ENCODE measurements around the gene FAM107B. TPM values are rescaled to one million over a fixed set of nuclear protein-coding genes. Genes with fewer than 3 reads are reported as not detected.

FAM107B gene
- total and polyA plus RNA-seq, 2 of the 8 experiments (the other 6 are each of a cell fraction or from before 2014, with no cell fraction given) = 7.5 to 28.1 TPM

DNA sequence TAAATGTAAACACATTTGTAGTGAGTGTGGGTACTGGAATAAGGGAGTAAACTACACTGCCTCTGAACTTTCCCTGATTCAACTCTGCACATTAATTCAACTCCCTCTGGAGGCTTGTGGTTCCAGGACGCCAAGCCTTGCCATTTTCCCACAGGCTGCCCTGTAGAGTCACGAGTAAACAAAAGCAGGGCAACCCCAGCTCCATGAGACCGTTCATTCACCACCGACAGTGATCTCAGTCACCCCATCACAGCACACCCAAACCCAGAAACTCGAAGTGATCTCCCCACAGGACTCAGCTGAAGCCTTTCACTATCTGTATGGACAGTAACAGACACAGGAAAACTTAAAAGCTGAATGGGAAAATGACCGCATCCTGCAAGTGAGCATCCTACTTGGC lies 225.2 kb downstream of the FAM107B start:
- peaks cover 3 to 10% (median 8%) of the 10 kb centered on the region in 4 experiments; a peak in 5 of 7 replicates for H3K4me1 ChIP-seq (replicated peaks in 1 of 4; ENCODE audit: control insufficient read depth in 3 of 4, insufficient read depth in 4 of 4, low read length in 3 of 4)
- no peak overlapping the region for H3K4ac ChIP-seq (replicated peaks; ENCODE audit: insufficient read length, low read depth, low read length)
- no peak overlapping the region for H3K23ac ChIP-seq (ENCODE audit: insufficient read length)
- no peak overlapping the region for H4K5ac ChIP-seq (ENCODE audit: insufficient read length, low read depth, low read length)
- H4K8ac ChIP-seq (ENCODE audit: extremely low read depth, insufficient read depth, low read length) = no peak overlapping the region
- no peaks in the 10 kb centered on the region for H3K36me3 ChIP-seq (ENCODE audit: control insufficient read depth in 2 of 4, insufficient read depth in 4 of 4, low read length in 3 of 4)
- no peak overlapping the region for H3K4me3 ChIP-seq (ENCODE audit: extremely low read depth in 1 of 4, insufficient read depth in 2 of 4, low read depth in 3 of 4, low read length in 4 of 4)
- H3K56ac ChIP-seq (replicated peaks; ENCODE audit: insufficient read length, low read depth, low read length) = no peak overlapping the region
- no peak overlapping the region for H2BK15ac ChIP-seq (ENCODE audit: low read length)
- H3K4me2 ChIP-seq (ENCODE audit: insufficient read depth in 1 of 2, low read depth in 2 of 2, low read length in 2 of 2) = no peak overlapping the region
- no peak overlapping the region for H3K27ac ChIP-seq (ENCODE audit: low read depth, low read length)
- H3K79me2 ChIP-seq (ENCODE audit: control insufficient read depth in 1 of 2, insufficient read depth in 2 of 2, low read length in 2 of 2) = peaks cover 0 to 4% of the 10 kb centered on the region in 2 experiments; a peak in 2 of 4 replicates
- H2BK20ac ChIP-seq (ENCODE audit: low read length) = no peak overlapping the region
- no peak overlapping the region for H2BK5ac ChIP-seq (ENCODE audit: low read depth, low read length)
- peaks cover 3% of the 10 kb centered on the region; the same call in 1 of the 2 replicates for H3K79me1 ChIP-seq (ENCODE audit: low read depth, low read length)
- WGBS, 2 experiments (ENCODE audit: extremely low coverage in 1 of 2, insufficient coverage in 1 of 2, insufficient read length in 1 of 2, insufficient replicate concordance in 2 of 2, low coverage in 1 of 2, low lambda C conversion rate in 2 of 2, missing lambda C conversion rate in 1 of 2) = 90% methylated on average over 6 of the region's 6 CpGs; no CpG with 5 or more reads in 1 of the 2 experiments
- no peak overlapping the region for H2BK12ac ChIP-seq (ENCODE audit: low read depth, low read length)
- H3K14ac ChIP-seq (ENCODE audit: insufficient read length) = no peak overlapping the region
- H3K23me2 ChIP-seq (ENCODE audit: low read depth, low read length) = no peaks in the 10 kb centered on the region
- DNase-seq (ENCODE audit: low read depth in 1 of 2, low spot score in 2 of 2) (no peak), FAIRE-seq (no peak)
- no peak overlapping the region for H2AK5ac ChIP-seq (ENCODE audit: low read depth, low read length)
- ChIA-PET CTCF (ENCODE audit: partially characterized antibody) (interaction anchor here (0.6 to 15.8 kb wide), 8 partner anchors 11 to 288 kb away, joined by 3 to 156 read pairs (median 6); partner anchors contain the start of genes CDNF, HSPA14 and MSANTD7), POLR2A (ENCODE audit: partially characterized antibody) (no interaction called here)
- H2AFZ ChIP-seq (ENCODE audit: low read length) = no peak overlapping the region
- H3K9ac ChIP-seq (replicated peaks in 1 of 4; ENCODE audit: extremely low read depth in 1 of 4, low read depth in 3 of 4, low read length in 3 of 4) = no peak overlapping the region
- no peak overlapping the region for H2BK120ac ChIP-seq (replicated peaks; ENCODE audit: low read depth, low read length)
- no peak overlapping the region for H4K91ac ChIP-seq (replicated peaks; ENCODE audit: insufficient read length, low read length)
- TF ChIP-seq TAF1 (IDR thresholded peaks at IDR 0.05; ENCODE audit: low read depth, low read length) = no peak
- TF ChIP-seq EP300 (IDR thresholded peaks at IDR 0.05; ENCODE audit: borderline replicate concordance in 1 of 2, low read depth in 2 of 2, low read length in 2 of 2) = no peak
- no peak for TF ChIP-seq BACH1 (IDR thresholded peaks at IDR 0.05; ENCODE audit: low read length)
- TF ChIP-seq RAD21 (IDR thresholded peaks at IDR 0.05 in 1 of 2, conservative IDR thresholded peaks at IDR 0.05 in 1 of 2; ENCODE audit: low read depth in 2 of 2, low read length in 2 of 2) = no peak
- TF ChIP-seq ASH2L (IDR thresholded peaks at IDR 0.05; ENCODE audit: low read length) = no peak
- no peak for TF ChIP-seq POU5F1 (IDR thresholded peaks at IDR 0.05; ENCODE audit: low read depth, low read length)
- no peak for TF ChIP-seq TAF7 (optimal IDR thresholded peaks at IDR 0.05; ENCODE audit: borderline replicate concordance, low read depth, low read length)
- no peak for TF ChIP-seq ATF3 (IDR thresholded peaks at IDR 0.05; ENCODE audit: insufficient read depth, low read depth, low read length)
- no peaks in the 10 kb centered on the region for H3K9me3 ChIP-seq (ENCODE audit: insufficient read depth in 2 of 2, low read depth in 1 of 2, low read length in 1 of 2)
- H3K18ac ChIP-seq (ENCODE audit: extremely low read depth, low read length) = no peak overlapping the region
- H3K27me3 ChIP-seq (replicated peaks in 1 of 4; ENCODE audit: control insufficient read depth in 3 of 4, extremely low read depth in 1 of 4, insufficient read depth in 3 of 4, low read length in 3 of 4) = no peaks in the 10 kb centered on the region
- peaks cover 0 to 1% of the 10 kb centered on the region in 2 experiments for H4K20me1 ChIP-seq (replicated peaks in 1 of 2; ENCODE audit: control insufficient read depth in 1 of 2, insufficient read depth in 2 of 2, low read length in 2 of 2)

All from H1 (cell line).